ENCODE data around the gene RGMA. TPM values are rescaled to one million over a fixed set of nuclear protein-coding genes. Genes with fewer than 3 reads are reported as not detected.

Gene RGMA
- total and polyA plus RNA-seq, 12 donors = 0.28 to 9.0 (median 3.3) TPM

GRCh38 chr15:93020976-93021772, 67.8 kb downstream of the RGMA start:
- peaks cover 0 to 97% of the 10 kb centered on the region in 2 donors for H3K36me3 ChIP-seq (replicated peaks in 1 of 2)
- DNase-seq = peak in 2 of 7 donors; percentile 20 to 48
- WGBS, 4 donors = 94 to 96% (median 95%) methylated on average over 3 of the region's 3 CpGs
- peak overlapping the region in 1 of 5 donors; percentile 7 for H3K27ac ChIP-seq
- no peaks in the 10 kb centered on the region for H3K27me3 ChIP-seq
- intact Hi-C loops (cut with DNase I) = loop anchor here in 1 of 2 donors (10.0 kb wide), 1 partner anchor 216 kb away; no protein-coding TSS in a partner anchor
- H3K4me1 ChIP-seq (replicated peaks in 1 of 2) = peaks cover 0 to 6% of the 10 kb centered on the region in 2 donors
- H3K4me3 ChIP-seq = no peak overlapping the region
- no peaks in the 10 kb centered on the region for H3K9me3 ChIP-seq (replicated peaks in 1 of 3)
- no peak for TF ChIP-seq CTCF (IDR thresholded peaks at IDR 0.05)

GRCh38 chr15:93019971-93020370, 69.0 kb downstream of the RGMA start:
- Histone ChIP-seq H3K9me3 (replicated peaks in 1 of 3) (no peaks in the 10 kb centered on the region), H3K27me3 (no peaks in the 10 kb centered on the region), H3K4me3 (no peak overlapping the region), H3K4me1 (replicated peaks in 1 of 2) (peaks cover 0 to 6% of the 10 kb centered on the region in 2 donors), H3K36me3 (replicated peaks in 1 of 2) (peaks cover 0 to 97% of the 10 kb centered on the region in 2 donors), H3K27ac (no peak overlapping the region)
- WGBS, 4 donors = 91 to 96% (median 94%) methylated on average over 10 of the region's 10 CpGs
- DNase-seq = peak in 2 of 7 donors; percentile 20 to 50
- TF ChIP-seq POLR2A (IDR thresholded peaks at IDR 0.05) = no peak
- no peak for TF ChIP-seq CTCF (IDR thresholded peaks at IDR 0.05)
- intact Hi-C loops (cut with DNase I) = loop anchor here (10.0 kb wide), 2 partner anchors 215 to 225 kb away; no protein-coding TSS in a partner anchor

GRCh38 chr15:93019090-93019489, 69.9 kb downstream of the RGMA start:
- intact Hi-C loops (cut with DNase I) = loop anchor here in 1 of 2 donors (10.0 kb wide), 1 partner anchor 224 kb away; no protein-coding TSS in a partner anchor

More at GRCh38 chr15:93019090-93019489, 69.9 kb downstream of the RGMA start:
- Histone ChIP-seq H3K27ac (no peak overlapping the region), H3K36me3 (replicated peaks in 1 of 2) (peaks cover 0 to 97% of the 10 kb centered on the region in 2 donors), H3K4me3 (no peak overlapping the region), H3K4me1 (replicated peaks in 1 of 2) (peaks cover 0 to 6% of the 10 kb centered on the region in 2 donors), H3K27me3 (no peaks in the 10 kb centered on the region), H3K9me3 (replicated peaks in 1 of 3) (no peaks in the 10 kb centered on the region)
- no peak for DNase-seq
- WGBS, 4 donors = 92 to 95% (median 94%) methylated on average over 7 of the region's 7 CpGs
- TF ChIP-seq CTCF (IDR thresholded peaks at IDR 0.05) (no peak), POLR2A (IDR thresholded peaks at IDR 0.05) (no peak)

Data from adrenal gland (tissue), 12 donors.